KOPT-K1 (cell line): ENCODE measurements around the gene RAP1A.

Source experiments
- H3K27ac ChIP-seq: fragments of 200-600 bp; sonication (generic); 2 replicates; pipeline ENCODE4 v1.5.1; 2016; ENCODE audit warnings: antibody characterized with exemption, mild to moderate bottlenecking, low read depth, low read length; ENCODE audit not compliant: poor library complexity, severe bottlenecking
- H3K36me3 ChIP-seq: fragments of 200-600 bp; sonication (generic); 2 replicates; pipeline ENCODE4 v1.5.1; 2017; ENCODE audit warnings: antibody characterized with exemption, mild to moderate bottlenecking, low read length, moderate library complexity; ENCODE audit not compliant: insufficient read depth
- H3K9me3 ChIP-seq: fragments of 200-600 bp; sonication (generic); 2 replicates; pipeline ENCODE4 v1.5.1; 2017; ENCODE audit warnings: antibody characterized with exemption, low read length, mild to moderate bottlenecking; ENCODE audit not compliant: insufficient read depth, poor library complexity, severe bottlenecking

Gene RAP1A

GRCh38 chr1:111691886-111692285 lies 72.3 kb downstream of the RAP1A start:
- H3K9me3 ChIP-seq: no peaks in the 10 kb centered on the region
- peaks cover 56% of the 10 kb centered on the region for H3K36me3 ChIP-seq
- H3K27ac ChIP-seq: no peak overlapping the region

- H3K36me3 ChIP-seq: peaks cover 95% of the 10 kb centered on the region
- no peak overlapping the region for H3K27ac ChIP-seq
- H3K9me3 ChIP-seq: no peaks in the 10 kb centered on the region
Observed at GRCh38 chr1:111695801-111696200, 76.2 kb downstream of the RAP1A start.

DNA sequence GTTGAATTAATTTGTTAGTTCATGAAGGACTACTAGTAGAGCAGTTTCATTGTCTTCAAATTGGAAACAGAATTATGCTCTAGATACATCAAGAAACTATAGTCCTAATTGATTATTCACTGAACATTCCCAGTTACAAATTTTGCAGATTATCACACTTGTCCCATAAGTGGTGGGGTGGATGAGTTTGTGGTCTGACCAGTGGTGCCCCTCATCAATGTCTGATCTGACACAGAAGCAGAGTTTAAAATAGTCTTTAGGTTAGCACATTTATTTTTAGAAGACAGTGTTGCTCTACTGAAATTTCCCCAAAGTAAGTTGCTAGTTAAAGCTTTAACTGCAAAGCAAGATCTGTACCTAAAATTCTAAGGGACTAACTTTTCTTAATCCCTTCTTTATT lies 76.7 kb downstream of the RAP1A start:
- H3K36me3 ChIP-seq: peaks cover 96% of the 10 kb centered on the region
- H3K9me3 ChIP-seq: no peaks in the 10 kb centered on the region
- H3K27ac ChIP-seq: no peak overlapping the region

- no peak overlapping the region for H3K27ac ChIP-seq
- no peaks in the 10 kb centered on the region for H3K9me3 ChIP-seq
- peaks cover 92% of the 10 kb centered on the region for H3K36me3 ChIP-seq
Observed at GRCh38 chr1:111699268-111699667, 79.7 kb downstream of the RAP1A start.

GRCh38 chr1:111702504-111703050 lies 83.0 kb downstream of the RAP1A start:
- Histone ChIP-seq H3K36me3 (peaks cover 89% of the 10 kb centered on the region), H3K9me3 (no peaks in the 10 kb centered on the region), H3K27ac (no peak overlapping the region)

GRCh38 chr1:111704240-111704639 lies 84.7 kb downstream of the RAP1A start:
- H3K27ac ChIP-seq: no peak overlapping the region
- no peaks in the 10 kb centered on the region for H3K9me3 ChIP-seq
- peaks cover 89% of the 10 kb centered on the region for H3K36me3 ChIP-seq

GRCh38 chr1:111704776-111705175 lies 85.2 kb downstream of the RAP1A start:
- Histone ChIP-seq H3K27ac (no peak overlapping the region), H3K9me3 (no peaks in the 10 kb centered on the region), H3K36me3 (peaks cover 88% of the 10 kb centered on the region)

DNA sequence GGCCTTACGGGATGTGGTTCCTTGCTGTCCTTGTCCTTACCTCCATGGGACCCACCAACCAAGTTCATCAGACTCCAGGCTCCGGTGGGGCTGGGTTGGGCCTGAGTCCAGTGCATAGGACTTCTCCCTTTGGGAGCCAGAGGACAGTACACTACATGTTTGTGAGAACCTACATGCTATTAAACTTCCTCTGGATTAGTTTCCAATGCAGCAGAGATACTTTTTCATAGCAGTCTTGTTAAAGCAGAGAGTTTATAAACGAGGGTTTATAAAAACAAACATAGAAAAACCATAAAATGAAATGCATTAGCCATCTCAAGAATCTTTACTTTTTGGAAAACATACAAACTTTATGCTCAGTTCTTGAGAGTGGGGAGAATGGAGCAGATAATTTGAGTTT lies 86.3 kb downstream of the RAP1A start:
- Histone ChIP-seq H3K9me3 (no peaks in the 10 kb centered on the region), H3K36me3 (peaks cover 81% of the 10 kb centered on the region), H3K27ac (no peak overlapping the region)

- no peaks in the 10 kb centered on the region for H3K9me3 ChIP-seq
- H3K36me3 ChIP-seq: peaks cover 70% of the 10 kb centered on the region
- H3K27ac ChIP-seq: no peak overlapping the region
Observed at GRCh38 chr1:111706921-111707320, 87.3 kb downstream of the RAP1A start.

GRCh38 chr1:111707906-111708305 lies 88.3 kb downstream of the RAP1A start:
- no peaks in the 10 kb centered on the region for H3K9me3 ChIP-seq
- H3K36me3 ChIP-seq: peaks cover 64% of the 10 kb centered on the region
- H3K27ac ChIP-seq: no peak overlapping the region

DNA sequence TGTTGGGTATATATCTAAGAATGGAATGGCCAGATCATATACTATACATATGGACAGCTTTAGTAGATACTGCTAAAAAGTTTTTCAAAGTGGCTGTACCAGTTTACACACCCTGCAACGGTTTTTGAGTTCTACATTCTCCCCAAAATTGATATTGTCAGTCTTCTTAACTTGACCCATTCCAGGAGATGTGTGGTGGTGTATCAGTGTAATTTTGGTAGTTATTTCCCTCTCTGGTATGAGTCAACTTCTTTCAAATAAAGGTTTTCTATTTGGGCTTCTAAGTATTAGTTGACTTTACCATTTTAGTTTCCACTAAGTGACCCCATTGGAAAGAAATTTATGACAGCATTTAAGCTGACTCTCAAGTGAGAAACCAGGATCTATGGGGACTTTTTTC lies 90.4 kb downstream of the RAP1A start:
- peaks cover 47% of the 10 kb centered on the region for H3K36me3 ChIP-seq
- no peak overlapping the region for H3K27ac ChIP-seq
- no peaks in the 10 kb centered on the region for H3K9me3 ChIP-seq

GRCh38 chr1:111716333-111716732 lies 96.7 kb downstream of the RAP1A start:
- Histone ChIP-seq H3K36me3 (peaks cover 9% of the 10 kb centered on the region), H3K9me3 (no peaks in the 10 kb centered on the region), H3K27ac (no peak overlapping the region)

- no peaks in the 10 kb centered on the region for H3K9me3 ChIP-seq
- peaks cover 9% of the 10 kb centered on the region; the same call in 1 of the 2 replicates for H3K36me3 ChIP-seq
- no peak overlapping the region for H3K27ac ChIP-seq
Observed at GRCh38 chr1:111717450-111717849, 97.9 kb downstream of the RAP1A start.

GRCh38 chr1:111719135-111719534 lies 99.5 kb downstream of the RAP1A start:
- H3K9me3 ChIP-seq: no peaks in the 10 kb centered on the region
- no peak overlapping the region for H3K27ac ChIP-seq
- H3K36me3 ChIP-seq: peaks cover 5% of the 10 kb centered on the region; the same call in 1 of the 2 replicates

DNA sequence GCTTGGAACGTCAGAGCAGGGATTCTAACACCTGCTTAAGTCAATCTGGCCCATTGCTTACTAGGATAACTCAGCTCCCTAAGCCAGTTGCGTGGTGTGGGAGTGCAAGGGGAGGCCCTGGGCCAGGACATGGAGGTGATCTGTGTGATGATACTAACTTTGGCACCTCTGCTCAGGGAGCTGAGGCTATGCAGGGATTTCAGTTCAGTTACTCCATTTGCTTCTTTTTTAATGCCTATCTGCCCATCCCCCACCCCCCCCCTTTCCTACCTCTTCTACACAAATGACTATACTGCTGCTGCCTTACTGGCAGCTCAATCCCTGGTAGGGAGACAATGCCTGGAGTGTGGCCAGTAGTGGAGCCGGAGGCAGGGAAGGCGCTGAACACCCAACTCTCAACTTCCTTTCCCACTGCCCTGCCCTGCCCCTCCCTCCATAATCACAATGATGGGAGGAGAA lies 100.1 kb downstream of the RAP1A start:
- peaks cover 5% of the 10 kb centered on the region; the same call in 1 of the 2 replicates for H3K36me3 ChIP-seq
- no peaks in the 10 kb centered on the region for H3K9me3 ChIP-seq
- no peak overlapping the region for H3K27ac ChIP-seq

GRCh38 chr1:111720274-111720976 lies 100.8 kb downstream of the RAP1A start:
- Histone ChIP-seq H3K27ac (no peak overlapping the region), H3K9me3 (no peaks in the 10 kb centered on the region), H3K36me3 (peaks cover 5% of the 10 kb centered on the region; the same call in 1 of the 2 replicates)
